GM12865 (cell line): Measurements from ENCODE around the gene ASB2.

Experiments used
- DNase-seq: peaks from one replicate; pipeline ENCODE4 v3.0.0; 2010; ENCODE audit warnings: low read depth
- H3K4me3 ChIP-seq: 2 replicates; pipeline ENCODE4 v1.5.1; 2011; ENCODE audit warnings: mild to moderate bottlenecking, low read depth, low read length, control low read depth
- TF ChIP-seq, protein P1 (sequence below): IDR thresholded peaks from 2 replicates; pipeline ENCODE4 v1.5.1; 2011; ENCODE audit warnings: low read length, control low read depth, low read depth, inconsistent platforms; ENCODE audit not compliant: insufficient read depth; ENCODE audit errors: missing control alignments

The ASB2 gene

GRCh38 chr14:93955850-93956481 is 20.4 kb downstream of the ASB2 start:
- TF ChIP-seq, protein P1, sequence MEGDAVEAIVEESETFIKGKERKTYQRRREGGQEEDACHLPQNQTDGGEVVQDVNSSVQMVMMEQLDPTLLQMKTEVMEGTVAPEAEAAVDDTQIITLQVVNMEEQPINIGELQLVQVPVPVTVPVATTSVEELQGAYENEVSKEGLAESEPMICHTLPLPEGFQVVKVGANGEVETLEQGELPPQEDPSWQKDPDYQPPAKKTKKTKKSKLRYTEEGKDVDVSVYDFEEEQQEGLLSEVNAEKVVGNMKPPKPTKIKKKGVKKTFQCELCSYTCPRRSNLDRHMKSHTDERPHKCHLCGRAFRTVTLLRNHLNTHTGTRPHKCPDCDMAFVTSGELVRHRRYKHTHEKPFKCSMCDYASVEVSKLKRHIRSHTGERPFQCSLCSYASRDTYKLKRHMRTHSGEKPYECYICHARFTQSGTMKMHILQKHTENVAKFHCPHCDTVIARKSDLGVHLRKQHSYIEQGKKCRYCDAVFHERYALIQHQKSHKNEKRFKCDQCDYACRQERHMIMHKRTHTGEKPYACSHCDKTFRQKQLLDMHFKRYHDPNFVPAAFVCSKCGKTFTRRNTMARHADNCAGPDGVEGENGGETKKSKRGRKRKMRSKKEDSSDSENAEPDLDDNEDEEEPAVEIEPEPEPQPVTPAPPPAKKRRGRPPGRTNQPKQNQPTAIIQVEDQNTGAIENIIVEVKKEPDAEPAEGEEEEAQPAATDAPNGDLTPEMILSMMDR: no peak
- no peak for DNase-seq
- no peak overlapping the region for H3K4me3 ChIP-seq

GRCh38 chr14:93954900-93955849 is 21.2 kb downstream of the ASB2 start:
- TF ChIP-seq, protein P1: no peak
- DNase-seq: peak; percentile 66
- H3K4me3 ChIP-seq: peak overlapping the region; percentile 33; the same call in 1 of the 2 replicates

GRCh38 chr14:93954516-93954830 is 21.9 kb downstream of the ASB2 start:
- H3K4me3 ChIP-seq: no peak overlapping the region
- TF ChIP-seq, protein P1: no peak
- no peak for DNase-seq

DNA sequence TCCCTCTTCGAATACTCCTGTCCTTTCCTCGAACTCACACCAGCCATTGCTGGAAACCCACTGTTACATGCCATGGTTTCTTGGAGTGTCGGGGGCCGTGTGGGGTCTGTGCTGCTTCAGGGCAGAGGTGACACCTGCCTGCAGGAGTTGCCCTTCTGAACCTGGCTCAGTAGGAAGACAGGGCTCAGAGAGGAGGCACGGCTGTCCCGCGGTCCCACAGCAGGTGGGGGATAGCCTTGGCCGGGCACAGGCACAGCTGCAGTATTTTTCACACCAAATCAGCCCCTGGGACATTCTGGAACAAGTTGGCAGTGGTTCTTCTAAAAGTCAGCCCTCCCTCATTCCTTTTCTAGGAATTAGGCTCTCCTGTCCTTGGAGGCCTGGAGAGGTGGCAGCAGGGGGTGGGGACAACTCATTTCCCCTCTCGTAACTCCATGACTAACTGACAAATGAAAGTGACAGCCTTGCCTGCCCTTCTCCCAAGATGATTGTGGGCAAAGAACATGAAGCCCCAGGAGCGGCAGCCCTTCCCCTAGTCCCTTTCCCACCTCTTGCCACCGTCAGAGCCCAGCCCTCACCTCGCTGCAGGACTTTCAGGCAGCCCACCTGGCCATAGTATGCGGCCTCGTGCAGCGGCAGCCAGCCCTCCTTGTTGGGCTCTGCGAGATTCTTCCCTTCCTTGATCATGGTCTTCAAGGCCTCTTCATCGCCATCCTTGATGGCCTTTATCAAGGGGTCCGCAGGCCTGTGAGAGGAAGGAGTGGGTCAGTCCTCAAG is 22.4 kb downstream of the ASB2 start:
- H3K4me3 ChIP-seq: no peak overlapping the region
- no peak for DNase-seq
- TF ChIP-seq, protein P1: no peak

GRCh38 chr14:93953263-93953662 is 23.1 kb downstream of the ASB2 start:
- H3K4me3 ChIP-seq: no peak overlapping the region
- no peak for DNase-seq
- TF ChIP-seq, protein P1: peak; percentile 3

DNA sequence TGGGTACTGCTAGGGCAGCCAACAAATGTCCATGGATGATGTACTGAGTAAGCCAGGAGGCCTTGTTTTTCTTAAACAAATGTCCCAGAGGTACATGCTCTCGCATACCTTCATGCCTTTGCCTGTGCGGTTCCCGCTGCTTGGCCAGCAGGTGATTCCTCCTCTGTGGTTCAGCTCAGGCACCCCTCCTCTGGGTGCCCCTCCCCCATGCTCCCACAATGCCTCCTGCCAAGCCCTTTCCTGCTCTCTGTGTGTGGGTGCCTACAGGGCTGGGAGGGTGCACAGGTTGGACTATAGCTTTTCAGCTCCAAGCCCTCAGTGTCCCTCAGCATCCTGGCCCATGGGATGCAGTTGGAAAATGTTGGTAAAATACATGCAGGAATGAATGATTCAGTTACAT is 23.5 kb downstream of the ASB2 start:
- H3K4me3 ChIP-seq: no peak overlapping the region
- TF ChIP-seq, protein P1: no peak
- DNase-seq: no peak
